ENCODE data around the gene HTN3.
"Not testable (repeated sequence)": the region's sequence is repeated elsewhere in the genome, so short reads cannot be mapped to it uniquely, and the experiment has no call there.

HTN3 gene

DNA sequence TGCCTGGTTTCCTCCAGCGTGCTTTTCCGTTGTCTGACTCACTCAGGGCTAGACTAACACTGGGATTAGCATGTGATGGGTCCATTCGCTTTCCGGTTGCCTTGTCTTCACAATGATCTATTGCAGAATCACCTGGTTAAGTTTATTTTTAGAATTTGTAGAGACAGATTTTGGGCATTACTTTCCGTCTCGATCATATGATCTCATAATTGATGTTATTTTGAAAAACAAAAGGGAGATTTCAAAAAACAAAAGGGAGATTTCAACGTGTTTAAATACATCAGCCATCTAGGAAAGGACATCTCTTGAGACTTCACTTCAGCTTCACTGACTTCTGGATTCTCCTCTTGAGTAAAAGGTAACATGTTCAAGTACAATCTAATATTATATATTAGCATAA is at the start of gene HTN3:
Gene HTN3, plus strand, starts transcription at position 301 of the 400 bp plus-strand sequence. CDS start 2,282 bp downstream, outside the sequence.
- DNase-seq = not testable (repeated sequence)

GRCh38 chr4:69984030-69984443 is 44.2 kb upstream of the HTN3 start:
- no peak for DNase-seq

DNA sequence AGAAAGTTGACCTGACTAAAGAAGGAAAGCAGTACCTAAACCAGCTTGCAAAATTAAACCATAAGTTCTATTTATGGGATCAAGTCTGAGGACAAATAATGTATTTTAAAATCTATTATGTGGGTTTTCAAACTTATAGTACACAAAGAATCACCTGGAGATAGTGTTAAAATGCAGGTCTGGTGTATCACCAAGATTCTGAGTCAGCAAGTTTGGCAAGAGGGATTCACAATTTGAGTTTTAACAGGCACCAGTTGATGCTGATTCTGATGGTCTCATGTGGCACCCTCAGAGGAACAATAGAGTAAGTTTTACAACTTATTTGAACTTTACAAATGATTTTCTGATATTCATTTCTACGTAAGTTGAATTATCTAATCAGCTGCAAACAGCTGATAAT is 41.6 kb upstream of the HTN3 start:
- no peak for DNase-seq

DNA sequence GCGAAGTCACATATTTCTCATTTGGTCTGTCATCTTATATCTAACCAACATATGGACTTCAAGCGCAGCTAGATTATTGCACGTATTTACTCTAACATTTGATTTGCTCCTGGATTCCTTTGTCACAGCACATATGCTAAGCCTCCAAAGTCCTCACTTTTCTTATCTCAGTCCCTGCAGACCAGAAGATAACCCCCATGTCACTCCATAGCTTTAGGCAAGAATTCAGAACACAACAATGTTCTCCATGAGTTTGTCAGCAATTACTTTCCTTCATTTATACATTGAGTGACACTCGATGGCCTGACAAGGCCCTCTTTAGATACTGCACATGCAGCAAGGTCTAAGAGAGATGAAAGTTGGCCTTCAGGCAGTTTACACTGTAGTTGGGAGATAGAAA is 37.2 kb upstream of the HTN3 start:
- DNase-seq = no peak

DNA sequence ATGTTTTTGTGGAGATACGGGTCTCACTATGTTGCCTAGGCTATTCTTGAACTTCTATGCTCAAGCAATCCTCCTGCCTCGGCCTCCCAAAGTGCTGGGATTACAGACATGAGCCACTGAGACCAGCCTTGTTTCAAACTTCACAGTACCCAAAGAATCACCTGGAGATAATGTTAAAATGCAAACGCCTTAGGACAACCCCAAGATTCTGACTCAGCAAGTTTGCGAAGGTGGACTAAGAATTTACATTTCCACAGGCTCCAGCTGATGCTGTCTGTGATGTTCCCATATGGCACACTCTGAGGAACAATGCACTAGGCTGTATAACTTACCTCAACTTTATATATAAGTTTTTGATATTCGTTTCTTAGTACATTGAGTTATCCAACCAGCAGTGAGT is 33.5 kb upstream of the HTN3 start:
- DNase-seq = no peak

DNA sequence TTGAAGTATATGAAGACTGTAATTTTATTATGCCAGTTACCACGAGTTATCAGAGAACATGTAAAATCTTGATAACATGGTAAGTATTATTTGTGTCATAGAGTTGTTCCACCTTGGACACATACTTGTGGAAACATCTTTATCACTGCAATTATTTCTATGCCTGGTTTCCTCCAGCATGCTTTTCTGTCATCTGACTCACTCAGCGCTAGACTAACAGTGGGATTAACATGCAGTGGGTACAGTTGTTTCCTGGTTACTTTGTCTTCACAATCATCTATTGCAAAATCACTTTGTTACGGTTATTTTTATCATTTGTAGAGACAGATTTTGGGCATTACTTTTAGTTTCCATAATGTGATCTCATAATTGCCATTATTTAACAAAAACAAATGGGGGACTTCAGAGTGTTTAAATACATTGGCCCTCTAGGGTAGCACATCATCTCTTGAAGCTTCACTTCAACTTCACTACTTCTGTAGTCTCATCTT is 32.7 kb upstream of the HTN3 start, which contains the start of gene STATH:
Gene STATH, plus strand, starts transcription at position 441 of the 491 bp plus-strand sequence. CDS start 2,472 bp downstream, outside the sequence.
- DNase-seq = no peak

DNA sequence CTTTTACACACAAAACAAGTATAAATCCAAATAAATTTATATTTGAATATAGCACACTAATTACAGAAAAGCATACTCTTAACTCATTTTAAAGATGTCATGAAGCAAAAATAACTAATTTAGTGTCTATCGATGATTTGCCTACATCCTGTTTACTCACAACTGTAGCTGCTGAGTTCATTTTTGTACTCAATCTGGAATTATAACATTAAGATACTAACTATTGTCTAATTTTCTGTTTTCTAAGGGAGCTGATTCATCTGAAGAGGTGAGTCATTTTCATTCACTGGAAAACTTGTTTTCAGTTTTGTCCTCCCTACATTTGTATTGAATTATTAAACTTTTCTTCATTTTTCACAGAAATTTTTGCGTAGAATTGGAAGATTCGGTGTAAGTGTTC is 28.8 kb upstream of the HTN3 start:
- DNase-seq = no peak

DNA sequence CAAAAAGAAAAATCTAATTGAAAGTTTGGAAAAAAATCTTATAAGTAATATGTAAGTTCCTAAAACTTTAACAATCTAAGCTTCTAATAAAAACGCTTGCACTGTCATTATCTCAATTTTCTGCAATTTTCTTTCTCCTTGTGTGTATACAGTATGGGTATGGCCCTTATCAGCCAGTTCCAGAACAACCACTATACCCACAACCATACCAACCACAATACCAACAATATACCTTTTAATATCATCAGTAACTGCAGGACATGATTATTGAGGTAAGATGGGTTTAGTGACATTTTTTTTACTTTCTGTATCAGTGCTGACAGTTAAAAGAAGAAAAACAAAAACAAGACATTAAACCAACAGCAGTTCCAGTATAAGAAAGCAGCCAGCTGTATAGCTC is 27.5 kb upstream of the HTN3 start:
- DNase-seq = no peak

- DNase-seq = no peak
Observed at GRCh38 chr4:70002507-70002906, 25.8 kb upstream of the HTN3 start.

DNA sequence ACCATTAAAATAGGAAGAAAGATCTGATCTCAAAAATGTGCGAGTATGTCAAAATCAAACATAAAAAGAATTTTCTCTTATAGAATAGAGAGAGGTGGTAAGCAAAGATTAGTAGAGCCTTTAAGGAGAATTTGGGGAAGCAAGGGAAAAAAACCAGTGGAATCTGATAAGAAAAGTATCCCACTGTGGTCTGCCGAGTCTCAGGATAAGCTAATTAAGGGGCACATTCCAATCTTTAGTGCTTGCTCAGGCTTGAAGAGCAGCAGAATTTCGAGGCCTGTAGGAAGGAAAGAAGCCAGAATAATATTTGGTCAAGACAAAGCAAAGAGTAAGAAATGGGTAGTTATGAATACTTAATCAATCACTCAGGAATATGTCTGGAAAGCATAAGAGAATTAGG is 19.5 kb upstream of the HTN3 start:
- DNase-seq = no peak

- DNase-seq = not testable (repeated sequence)
Observed at GRCh38 chr4:70019006-70019405, 9.3 kb upstream of the HTN3 start.

GRCh38 chr4:70023218-70023617 is 5.0 kb upstream of the HTN3 start:
- DNase-seq = no peak

DNA sequence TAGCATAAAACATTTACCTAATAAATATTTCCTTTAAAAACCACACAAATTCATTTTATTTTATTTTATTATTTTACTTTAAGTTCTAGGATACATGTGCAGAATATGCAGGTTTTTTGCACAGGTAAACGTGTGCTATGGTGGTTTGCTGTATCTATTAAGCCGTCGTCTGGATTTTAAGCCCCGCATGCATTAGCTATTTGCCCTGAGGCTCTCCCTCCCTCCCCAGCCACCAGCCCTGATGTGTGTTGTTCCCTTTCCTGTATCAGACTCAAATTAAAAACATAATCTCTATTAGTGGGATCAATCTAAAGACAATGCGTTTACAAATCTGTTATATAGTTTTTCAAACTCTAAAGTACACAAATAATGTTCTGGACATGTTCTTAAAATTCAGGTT is 1.2 kb upstream of the HTN3 start:
- DNase-seq = no peak

DNA sequence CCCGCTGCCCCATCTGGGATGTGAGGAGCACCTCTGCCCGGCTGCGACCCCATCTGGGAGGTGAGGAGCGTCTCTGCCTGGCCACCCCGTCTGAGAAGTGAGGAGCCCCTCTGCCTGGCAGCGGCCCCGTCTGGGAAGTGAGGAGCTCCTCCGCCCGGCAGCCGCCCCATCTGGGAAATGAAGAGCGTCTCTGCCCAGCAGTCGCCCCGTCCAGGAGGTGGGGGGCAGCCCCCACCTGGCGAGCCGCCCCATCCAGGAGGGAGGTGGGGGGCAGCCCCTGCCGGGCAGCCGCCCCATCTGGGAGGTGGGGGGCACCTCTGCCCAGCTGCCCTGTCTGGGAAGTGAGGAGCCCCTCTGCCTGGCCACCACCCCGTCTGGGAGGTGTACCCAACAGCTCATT is 9.3 kb downstream of the HTN3 start:
- DNase-seq = not testable (repeated sequence)

GRCh38 chr4:70039928-70040327 is 11.7 kb downstream of the HTN3 start:
- not testable (repeated sequence) for DNase-seq

DNA sequence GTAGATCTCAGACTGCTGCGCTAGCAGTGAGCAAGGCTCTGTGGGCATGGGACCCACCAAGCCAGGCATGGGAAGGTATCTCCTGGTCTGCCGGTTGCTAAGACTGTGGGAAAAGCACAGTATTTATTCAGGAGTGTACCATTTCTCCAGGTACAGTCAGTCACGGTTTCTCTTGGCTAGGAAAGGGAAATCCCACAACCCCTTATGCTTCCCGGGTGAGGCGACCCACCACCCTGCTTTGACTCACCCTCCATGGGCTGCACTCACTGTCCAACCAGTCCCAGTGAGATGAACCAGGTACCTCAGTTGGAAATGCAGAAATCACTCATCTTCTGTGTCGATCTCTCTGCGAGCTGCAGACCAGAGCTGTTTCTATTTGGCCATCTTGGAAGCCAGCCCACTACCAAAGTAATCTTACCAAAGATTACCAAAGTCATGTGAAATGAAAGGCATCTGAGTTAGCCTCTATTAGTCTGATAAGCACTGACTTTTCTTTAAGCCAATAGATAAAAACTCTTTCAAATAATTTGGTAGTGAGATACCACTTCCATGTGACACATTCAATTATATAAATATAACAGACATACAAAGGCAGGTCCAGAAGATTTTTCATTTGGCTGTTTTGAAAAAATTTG is 13.5 kb downstream of the HTN3 start:
- DNase-seq = no peak

- not testable (repeated sequence) for DNase-seq
Observed at GRCh38 chr4:70050138-70050537, 21.9 kb downstream of the HTN3 start, which contains the start of gene HTN1. TSS of gene HTN1 (plus strand) at chr4:70050438. CDS start at chr4:70053077, 2,639 bp downstream.

- DNase-seq = not testable (repeated sequence)
Observed at GRCh38 chr4:70056534-70056933, 28.3 kb downstream of the HTN3 start.

- no peak for DNase-seq
Observed at GRCh38 chr4:70057651-70058050, 29.4 kb downstream of the HTN3 start.

GRCh38 chr4:70059149-70059548 is 30.9 kb downstream of the HTN3 start:
- no peak for DNase-seq

- no peak for DNase-seq
Observed at GRCh38 chr4:70062000-70062399, 33.7 kb downstream of the HTN3 start.

- no peak for DNase-seq
Observed at GRCh38 chr4:70080205-70080604, 51.9 kb downstream of the HTN3 start.

All from T1000 (cell line).